NCI-H510A (cell line): ENCODE measurements around the gene PDGFA.

Experiments
- DNase-seq: peaks from one replicate; lab custom pipeline; 2025; lab: John Stamatoyannopoulos, UW

PDGFA gene

GRCh38 chr7:489876-490275 is 29.8 kb downstream of the PDGFA start:
- DNase-seq = no peak

- no peak for DNase-seq
Measured at GRCh38 chr7:486216-486743, 33.4 kb downstream of the PDGFA start.

DNA sequence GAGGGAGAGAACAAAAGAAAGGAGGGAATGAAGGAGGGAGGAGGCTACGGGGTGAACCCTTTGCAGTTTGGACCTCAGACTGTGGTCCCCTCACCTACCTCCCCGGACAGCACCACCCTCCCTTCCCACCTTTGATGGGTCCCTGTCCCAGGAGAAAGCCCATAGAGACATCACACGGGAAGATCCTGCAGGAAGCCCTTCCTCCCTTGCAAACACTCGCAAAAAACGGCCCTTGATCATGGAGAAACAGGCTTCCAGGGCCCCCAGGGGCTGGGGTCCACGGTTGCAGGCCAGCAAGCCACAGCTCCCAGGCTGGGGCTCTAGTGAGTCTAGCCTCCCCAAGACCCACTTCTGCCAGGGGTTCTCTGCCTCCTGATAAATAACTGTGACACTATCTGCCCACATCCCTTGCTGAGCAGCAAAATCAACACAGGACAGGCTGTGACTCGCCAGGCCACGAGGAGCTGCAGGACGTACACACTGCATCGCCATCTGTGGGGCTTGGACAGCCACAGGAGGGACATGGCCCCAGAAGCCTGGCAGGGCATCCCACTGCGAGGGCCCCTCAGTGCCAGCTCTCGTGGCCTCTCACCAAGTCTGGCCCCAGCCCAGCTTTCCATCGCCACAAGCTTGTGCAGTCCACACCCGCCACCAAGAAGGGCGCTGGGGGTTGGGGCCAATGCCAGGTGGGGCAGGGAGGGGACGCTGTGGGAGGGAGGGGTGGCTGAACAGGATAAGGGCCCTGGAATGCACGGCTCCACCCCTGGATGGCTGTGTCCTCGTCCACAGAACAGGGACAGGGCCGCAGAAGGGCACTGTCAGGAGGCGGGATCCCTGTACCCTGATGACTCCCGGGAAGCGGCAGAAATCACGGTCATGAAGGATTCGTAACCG is 34.2 kb downstream of the PDGFA start:
- DNase-seq = no peak

GRCh38 chr7:484356-485101 is 35.1 kb downstream of the PDGFA start:
- DNase-seq = no peak

- DNase-seq = no peak
Measured at GRCh38 chr7:483656-484355, 35.8 kb downstream of the PDGFA start.

GRCh38 chr7:482521-483083 is 37.0 kb downstream of the PDGFA start:
- DNase-seq = no peak

DNA sequence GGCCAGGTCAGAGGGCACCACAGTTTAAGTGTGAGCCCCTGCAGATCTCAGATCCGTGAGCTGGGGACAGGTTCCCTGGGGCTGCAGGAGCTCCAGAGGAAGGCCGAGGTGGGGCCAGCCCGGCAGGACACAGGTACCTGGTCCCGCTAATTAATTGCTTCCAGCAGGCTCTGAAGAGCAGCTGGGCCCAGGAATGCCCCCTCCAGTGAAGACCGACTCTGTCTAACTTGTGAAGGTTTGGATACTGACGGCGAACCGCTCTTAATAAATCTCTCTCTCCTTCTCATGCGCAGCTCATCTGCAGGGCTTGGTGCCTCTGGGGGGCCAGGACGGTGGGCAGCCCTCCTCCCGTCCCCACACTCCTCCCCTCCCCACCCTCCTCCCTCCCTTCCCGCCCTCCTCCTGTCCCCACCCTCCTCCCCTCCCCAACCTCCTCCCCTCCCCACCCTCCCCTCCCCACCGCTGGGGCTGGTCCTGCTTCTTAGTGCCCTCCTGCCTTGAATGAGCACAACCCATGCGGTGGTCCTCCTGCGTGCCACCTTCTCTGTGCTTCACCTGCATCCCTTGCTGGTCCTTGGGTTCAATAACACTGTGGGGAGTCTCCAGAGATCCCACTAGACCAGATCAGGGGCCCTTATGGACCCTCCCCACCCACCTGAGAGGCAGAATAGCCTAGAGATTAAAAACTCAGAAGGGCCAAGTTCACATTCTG is 38.3 kb downstream of the PDGFA start:
- no peak for DNase-seq

DNA sequence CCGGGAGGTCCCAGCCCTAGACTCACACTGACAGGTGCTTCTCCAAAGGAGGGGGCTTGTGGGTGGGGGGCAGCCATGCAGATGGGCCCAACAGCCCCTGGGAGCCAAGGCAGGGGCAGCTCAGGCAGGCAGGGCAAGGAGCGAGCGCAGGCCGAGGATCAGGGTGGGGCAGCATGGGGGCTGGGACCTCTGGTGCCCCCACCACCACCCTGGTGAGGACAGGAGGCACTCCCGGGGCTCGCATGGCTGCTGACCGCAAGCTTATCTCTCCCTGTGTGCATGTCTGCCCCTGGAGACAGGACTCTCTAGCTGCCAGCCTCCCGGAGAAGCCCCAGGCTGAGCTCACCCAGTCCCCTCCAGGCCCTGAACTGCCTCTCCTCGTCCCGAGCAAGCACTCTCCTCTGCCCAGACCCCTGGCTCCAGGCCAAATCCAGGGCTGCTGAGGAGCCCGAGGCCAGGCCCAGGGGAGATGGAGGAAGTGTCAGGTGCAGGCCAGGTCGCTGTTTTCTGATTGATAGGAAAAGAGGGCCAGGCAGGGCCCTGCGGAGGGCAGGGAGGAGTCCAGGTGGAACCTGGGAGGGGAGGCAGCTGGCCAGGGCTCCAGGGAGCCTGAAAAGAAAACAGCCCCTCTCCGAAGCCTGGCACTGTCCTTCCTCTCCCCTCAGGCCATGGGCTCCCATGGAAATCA is 39.0 kb downstream of the PDGFA start:
- no peak for DNase-seq

DNA sequence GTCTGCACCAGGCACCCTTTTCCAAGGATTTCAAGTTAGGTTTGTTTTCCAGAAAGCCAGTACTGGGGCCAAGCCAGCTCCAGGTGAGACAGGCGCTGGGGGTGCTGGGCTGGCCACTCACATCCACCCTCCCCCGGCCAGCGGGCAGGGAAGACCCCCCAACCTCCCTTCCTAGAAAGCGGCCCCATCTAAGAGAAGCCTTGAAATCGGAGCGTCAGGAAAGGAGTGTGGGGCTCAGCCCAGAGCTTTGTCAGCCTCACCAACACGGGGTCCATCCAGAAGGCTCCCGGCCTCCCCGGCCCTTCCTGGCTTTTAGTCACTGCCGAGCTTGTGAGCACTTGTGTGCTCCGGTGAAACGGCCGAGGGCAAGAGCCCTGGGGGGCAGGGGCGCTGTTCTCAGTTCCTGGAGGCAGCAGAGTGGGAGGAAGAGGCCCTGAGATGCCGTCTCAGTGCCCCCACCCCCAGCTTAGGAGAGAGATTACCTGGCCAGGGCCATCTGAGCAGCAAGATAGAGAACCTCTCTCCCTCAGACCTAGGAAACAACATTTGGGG is 39.6 kb downstream of the PDGFA start:
- DNase-seq = no peak

DNA sequence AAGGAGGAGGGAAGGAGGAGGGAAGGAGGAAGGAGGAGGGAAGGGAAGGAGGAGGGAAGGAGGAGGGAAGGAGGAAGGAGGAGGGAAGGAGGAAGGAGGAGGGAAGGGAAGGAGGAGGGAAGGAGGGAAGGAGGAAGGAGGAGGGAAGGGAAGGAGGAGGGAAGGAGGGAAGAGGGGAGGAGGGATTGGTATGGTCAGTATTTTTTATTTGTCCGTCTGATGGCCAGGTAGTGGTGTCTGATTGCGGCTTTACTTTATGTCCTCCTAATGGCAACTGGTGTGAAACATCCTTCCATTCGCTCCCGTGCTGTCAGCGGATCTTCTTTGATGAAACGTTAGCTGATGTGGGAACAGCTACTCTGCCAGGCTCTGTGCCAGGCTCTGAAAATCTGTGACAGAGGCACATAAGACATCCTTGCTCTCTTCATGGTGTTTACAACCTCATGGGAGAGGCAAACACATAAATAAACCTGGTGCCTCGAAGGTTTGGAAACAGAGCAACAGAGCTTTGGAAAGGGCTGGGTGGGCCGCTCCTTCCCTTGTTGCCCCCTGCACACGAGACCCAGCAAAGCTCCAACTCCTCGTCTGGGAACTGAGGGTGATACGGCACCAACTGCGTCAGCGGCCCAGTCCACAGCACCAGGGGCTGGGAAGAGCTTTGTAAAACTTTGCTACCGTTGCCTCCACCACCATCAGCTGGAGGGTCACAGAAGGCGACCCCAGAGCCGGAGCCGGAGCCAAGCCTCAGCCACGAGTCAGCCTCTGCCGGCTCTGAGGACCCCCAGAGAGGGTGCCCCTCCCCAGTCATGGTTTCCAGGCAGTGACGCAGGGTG is 40.3 kb downstream of the PDGFA start:
- DNase-seq = no peak

GRCh38 chr7:477626-478220 is 41.9 kb downstream of the PDGFA start:
- no peak for DNase-seq

DNA sequence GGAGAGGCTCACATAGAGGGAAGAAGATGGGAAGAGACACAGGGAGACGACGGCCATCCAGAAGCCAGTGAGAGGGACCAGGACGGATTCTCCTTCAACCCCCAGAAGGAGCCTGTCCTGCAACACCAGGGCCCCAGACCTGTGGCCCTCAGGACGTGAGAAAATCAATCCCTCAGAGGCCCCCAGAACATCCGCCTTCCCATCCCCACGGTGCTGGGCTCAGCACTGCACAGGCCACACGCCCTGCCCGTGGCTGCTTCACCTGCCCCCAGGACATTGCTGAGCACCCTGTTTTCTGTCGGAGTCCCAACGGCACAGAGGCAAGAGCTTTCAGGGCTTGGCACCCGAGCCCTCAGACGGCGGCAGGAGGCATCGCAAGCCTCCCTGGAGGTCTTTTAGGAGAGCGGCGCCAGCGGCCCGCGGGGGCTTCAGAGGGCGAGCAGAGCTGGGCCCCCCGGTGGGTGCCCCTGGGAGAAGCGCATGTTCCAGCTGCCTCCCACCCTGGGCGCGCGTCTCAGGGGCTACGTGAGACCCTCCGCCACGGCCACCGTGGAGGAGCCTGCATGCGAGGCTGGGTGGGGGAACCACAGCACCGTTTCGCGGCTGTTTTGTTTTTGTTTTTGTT is 42.8 kb downstream of the PDGFA start:
- DNase-seq = no peak

GRCh38 chr7:475951-476441 is 43.6 kb downstream of the PDGFA start:
- no peak for DNase-seq

- DNase-seq = no peak
Measured at GRCh38 chr7:475425-475728, 44.3 kb downstream of the PDGFA start.

DNA sequence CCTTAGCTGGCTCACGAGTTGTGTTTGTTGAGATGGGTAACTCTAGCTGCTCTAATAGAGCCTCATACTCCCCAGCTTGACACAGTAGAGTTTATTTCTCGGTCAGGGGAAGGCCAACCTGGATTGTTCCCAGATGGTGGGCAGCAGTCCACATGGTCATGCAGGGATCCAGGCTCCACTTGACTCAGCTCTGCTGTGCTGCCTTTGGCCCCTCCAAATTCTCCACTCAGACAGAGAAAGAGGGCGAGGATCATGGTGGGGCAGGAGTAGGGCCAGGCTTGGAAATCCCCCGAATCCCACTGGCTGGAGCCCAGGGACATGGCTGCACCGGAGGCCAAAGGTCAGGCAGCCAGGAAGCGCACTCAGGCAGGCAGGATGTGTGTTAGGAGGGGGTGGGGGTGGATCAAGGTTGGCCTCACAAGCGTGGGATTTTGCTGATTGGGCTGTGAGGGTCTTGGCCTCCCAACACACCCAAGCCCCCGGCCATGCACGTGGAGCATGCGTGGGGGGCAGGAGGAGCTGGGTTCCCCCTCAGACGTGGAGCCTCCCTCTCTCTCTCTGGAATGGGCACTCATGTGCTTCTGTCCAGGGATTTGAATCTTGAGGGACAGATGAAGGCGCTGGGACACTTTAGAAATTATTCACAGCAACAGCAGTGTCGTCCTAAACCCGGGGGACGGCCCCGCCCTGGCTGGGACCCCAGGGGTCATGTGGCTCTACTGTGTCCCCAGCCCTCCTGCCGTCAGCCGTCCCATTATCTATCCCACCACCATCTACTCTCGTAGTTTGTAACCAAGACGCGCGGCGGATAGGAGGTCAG is 44.8 kb downstream of the PDGFA start:
- no peak for DNase-seq

- DNase-seq = no peak
Measured at GRCh38 chr7:473870-474604, 45.6 kb downstream of the PDGFA start.

GRCh38 chr7:473211-473734 is 46.4 kb downstream of the PDGFA start:
- no peak for DNase-seq
